ENCODE data around the gene ZNHIT6. TPM values are rescaled to one million over a fixed set of nuclear protein-coding genes. Genes with fewer than 3 reads are reported as not detected.
"Not testable (repeated sequence)": the region's sequence is repeated elsewhere in the genome, so short reads cannot be mapped to it uniquely, and the experiment has no call there.

The ZNHIT6 gene
- 7.0 and 13.8 TPM in 2 replicates for total RNA-seq (2014; rRNA removed; shearing (Covaris generic))

DNA sequence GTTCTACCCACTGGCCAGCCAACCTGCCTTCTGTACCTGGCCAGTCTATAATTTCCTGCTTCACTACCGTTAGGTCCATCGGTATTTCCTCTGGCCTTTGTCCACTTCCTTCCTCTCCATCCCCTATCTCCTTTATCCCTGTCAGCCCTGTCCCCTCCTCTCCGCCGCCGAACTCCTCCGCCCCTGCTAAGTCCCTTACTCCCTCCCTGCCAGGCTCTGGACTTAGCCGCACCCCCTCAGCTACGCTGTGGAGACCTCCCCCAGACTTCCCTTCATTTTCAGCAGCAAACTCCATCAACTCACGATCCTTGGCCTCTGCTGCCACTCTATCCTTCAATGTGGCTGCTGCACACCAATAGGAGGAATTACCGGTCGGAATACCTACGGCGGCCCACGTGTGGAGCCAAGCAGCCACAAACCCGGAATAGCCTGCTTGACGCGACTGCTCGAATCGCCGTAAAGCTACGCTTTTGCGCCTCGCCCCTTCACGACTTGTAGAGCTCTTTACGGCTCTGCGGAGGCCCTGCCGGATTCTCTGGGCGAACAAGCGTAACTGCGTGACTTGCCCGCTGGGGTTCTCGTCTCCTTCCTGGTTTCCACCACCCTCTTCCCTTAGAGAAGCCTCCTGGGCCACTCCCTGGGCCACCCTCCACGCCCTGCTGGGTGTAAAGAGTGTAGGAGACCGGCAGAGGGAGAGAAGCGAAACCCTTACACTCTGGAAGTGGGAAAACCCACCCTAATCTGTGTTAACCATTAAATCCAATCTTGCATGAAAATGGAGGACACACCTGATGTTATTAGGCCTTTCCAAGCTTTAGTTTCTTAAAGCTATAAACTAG is at the start of gene ZNHIT6:
TSS of gene ZNHIT6 (minus strand) at position 444 of the 839 bp plus-strand sequence. CDS start at position 295, 149 bp downstream.
- DNase-seq (ENCODE audit: low read depth): peak; percentile 98

DNA sequence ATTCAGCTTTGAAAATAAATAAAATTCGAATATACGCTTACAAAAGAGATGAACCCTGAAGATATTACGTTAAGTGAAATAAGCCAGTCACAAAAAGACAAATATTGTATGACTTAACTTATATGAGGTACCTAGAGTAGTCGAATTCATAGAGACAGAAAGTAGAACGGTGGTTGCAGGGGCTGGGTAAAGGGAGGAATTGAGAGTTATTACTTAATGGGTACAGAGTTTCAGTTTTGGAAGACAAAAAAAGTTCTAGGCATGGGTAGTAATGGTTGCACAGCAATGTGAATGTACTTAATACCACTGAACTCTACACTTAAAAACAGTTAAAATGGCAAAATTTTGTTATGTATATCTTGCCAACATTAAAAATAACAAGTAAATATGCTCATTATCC is 48.6 kb upstream of the ZNHIT6 start:
- DNase-seq (ENCODE audit: low read depth): no peak

GRCh38 chr1:85748120-85748519 is 39.9 kb upstream of the ZNHIT6 start:
- no peak for DNase-seq (ENCODE audit: low read depth)

- no peak for DNase-seq (ENCODE audit: low read depth)
Measured at GRCh38 chr1:85746777-85747176, 38.5 kb upstream of the ZNHIT6 start.

GRCh38 chr1:85743814-85744213 is 35.6 kb upstream of the ZNHIT6 start:
- DNase-seq (ENCODE audit: low read depth): no peak

DNA sequence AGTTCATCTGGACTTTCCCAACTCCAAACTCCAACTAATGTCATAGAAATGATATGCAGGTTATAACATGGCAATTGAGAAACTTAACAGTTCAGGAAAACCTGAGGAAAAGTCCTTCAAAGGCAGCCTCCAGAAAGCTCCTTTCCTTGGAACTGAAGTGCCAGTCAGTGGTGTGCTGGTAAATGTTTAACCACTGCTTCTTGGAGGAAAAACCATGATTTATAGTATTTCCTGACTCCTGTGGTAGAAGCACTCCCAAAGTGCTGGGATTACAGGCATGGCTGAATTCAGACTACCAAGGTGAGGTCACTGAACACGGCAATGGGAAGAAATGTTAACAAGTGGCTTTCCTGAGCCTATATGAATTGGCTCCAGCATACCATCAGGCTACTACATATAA is 26.7 kb upstream of the ZNHIT6 start:
- peak; percentile 3 for DNase-seq (ENCODE audit: low read depth)

GRCh38 chr1:85718678-85719340 is 10.6 kb upstream of the ZNHIT6 start:
- DNase-seq (ENCODE audit: low read depth): no peak

- not testable (repeated sequence) for DNase-seq (ENCODE audit: low read depth)
Measured at GRCh38 chr1:85714418-85715114, 6.3 kb upstream of the ZNHIT6 start.

- no peak for DNase-seq (ENCODE audit: low read depth)
Measured at GRCh38 chr1:85708829-85709227, 595 bp upstream of the ZNHIT6 start.

GRCh38 chr1:85707267-85707989 is 805 bp downstream of the ZNHIT6 start:
- no peak for DNase-seq (ENCODE audit: low read depth)

GRCh38 chr1:85705940-85706339 is 2.3 kb downstream of the ZNHIT6 start:
- no peak for DNase-seq (ENCODE audit: low read depth)

DNA sequence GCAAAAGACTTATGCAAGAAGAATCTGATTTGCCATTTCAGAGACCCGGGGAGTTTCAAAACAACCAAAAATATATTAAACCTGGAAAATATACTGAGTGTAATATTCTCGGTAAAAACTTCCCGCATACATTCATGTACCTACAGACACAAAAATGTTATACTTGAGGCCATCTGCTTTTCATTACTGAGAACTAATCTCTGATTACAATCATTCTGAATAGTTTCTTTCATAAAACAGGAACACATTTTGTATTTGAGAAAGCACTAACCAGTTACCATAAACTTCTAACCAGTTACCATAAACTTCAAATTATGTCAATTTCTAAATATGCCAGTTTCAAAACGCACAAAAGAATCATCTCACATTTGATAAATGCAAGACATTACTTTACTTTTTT is 7.8 kb downstream of the ZNHIT6 start:
- DNase-seq (ENCODE audit: low read depth): no peak

GRCh38 chr1:85697895-85698294 is 10.3 kb downstream of the ZNHIT6 start:
- no peak for DNase-seq (ENCODE audit: low read depth)

DNA sequence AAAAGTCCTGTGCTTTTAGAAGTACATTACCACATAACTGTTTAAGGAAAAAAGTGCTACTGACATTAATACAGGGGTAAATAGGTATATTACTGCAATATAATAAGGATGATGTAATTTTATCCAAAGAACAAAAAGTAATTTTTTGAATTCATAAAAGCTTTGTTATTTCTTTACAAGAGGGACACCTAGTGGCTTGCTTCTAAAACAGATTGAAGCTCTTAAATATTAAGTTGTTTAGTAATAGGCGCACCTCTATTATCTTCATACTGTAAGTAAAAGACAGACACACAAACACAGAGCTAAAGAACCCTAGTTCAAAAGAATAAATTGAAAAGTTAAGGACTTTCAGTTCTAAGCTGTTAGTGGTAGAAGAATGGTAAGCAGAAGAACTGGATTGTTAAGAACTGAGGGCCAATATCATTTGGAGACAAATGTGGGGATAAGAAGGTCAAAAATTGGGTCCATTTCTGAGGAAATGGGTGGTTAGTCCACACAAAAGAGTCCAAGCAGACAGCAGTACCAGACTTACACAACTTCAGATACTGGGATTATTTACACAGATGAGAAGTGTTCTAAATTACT is 15.4 kb downstream of the ZNHIT6 start:
- peak; percentile 67 for DNase-seq (ENCODE audit: low read depth)

DNA sequence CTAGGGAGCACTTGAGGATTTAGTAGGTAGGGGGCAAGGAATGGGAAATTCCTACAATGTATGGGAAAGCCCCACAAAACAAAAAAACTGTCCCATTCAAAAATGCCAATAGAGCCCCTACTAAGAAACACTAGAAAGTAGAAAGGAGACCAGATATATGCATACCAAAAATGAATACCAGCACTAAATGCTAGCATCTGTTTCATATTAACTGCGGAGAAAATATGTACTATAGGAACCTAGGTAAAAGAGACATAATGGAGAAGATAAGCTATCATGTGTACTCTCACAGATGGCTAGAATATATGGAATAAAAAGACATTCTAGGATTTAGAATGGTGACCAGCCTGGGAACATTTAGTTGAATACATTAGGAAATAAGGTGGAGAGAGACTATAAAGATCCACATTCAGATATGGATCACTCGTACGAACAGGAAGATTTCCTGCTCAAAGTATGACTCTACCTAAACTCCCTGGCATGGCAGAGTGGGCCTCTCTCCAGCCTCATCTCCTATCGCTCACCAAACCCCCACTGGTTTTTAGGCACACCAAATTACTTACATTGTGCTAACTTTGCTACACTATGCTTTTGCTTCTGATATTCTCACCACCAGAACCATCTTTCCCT is 18.3 kb downstream of the ZNHIT6 start:
- no peak for DNase-seq (ENCODE audit: low read depth)

DNA sequence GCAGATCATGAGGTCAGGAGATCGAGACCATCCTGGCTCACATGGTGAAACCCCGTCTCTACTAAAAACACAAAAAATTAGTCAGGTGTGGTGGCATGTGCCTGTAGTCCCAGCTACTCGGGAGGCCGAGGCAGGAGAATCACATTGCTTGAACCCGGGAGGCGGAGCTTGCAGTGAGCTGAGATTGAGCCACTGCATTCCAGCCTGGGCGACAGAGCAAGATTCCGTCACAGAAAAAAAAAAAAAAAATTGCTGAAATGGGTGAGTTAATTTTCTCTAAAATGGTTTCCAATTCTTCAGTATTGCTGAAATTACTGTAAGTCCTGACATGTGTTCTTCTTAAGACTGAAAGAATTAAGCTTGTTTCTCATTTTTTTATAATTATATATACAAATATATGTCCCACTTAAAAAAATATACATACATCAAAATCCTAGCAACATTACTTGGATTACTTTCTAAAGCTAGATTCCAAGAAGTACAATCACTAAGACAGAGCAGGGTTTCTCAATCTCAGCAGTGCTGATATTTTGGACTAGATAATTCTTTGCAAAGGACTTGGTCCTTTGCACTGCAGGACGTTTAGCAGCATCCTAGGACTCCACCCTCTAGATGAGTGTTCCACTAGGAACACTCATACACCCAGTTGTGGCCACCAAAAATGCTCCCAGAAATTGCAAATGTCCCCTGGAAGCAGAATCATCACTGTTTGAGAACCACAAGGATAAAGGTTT is 24.8 kb downstream of the ZNHIT6 start:
- DNase-seq (ENCODE audit: low read depth): no peak

GRCh38 chr1:85681087-85681486 is 27.1 kb downstream of the ZNHIT6 start:
- DNase-seq (ENCODE audit: low read depth): peak; percentile 47

DNA sequence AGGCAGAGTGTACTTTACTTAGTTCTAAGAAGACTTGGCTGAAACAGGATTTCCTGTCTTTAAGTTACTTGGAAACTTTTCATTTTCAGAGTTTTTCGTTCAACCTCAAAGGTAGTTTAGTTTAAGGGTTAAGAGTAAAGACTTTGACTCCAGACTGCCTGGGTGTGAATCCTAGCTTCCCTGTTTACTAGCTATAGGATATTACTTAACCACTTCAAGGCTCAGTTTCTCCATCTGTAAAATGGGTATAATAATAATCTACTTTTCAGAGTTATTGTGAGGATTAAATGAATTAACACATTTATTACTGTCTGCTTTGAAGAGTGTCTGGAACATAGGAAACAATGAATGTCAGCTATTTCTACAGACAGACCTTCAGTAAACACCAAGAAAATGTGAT is 30.0 kb downstream of the ZNHIT6 start:
- DNase-seq (ENCODE audit: low read depth): no peak

GRCh38 chr1:85677656-85678055 is 30.6 kb downstream of the ZNHIT6 start:
- DNase-seq (ENCODE audit: low read depth): no peak

- DNase-seq (ENCODE audit: low read depth): no peak
Measured at GRCh38 chr1:85672031-85672660, 36.1 kb downstream of the ZNHIT6 start.

All from M059J (cell line).